ENCODE measurements around the gene PARD3B. TPM values are rescaled to one million over a fixed set of nuclear protein-coding genes. Genes with fewer than 3 reads are reported as not detected.
A peak's percentile ranks its signal among the peaks of the same experiment; 100 is the strongest.

The PARD3B gene
- total RNA-seq, 1 donor from 2014 or later = 29.7 TPM

DNA sequence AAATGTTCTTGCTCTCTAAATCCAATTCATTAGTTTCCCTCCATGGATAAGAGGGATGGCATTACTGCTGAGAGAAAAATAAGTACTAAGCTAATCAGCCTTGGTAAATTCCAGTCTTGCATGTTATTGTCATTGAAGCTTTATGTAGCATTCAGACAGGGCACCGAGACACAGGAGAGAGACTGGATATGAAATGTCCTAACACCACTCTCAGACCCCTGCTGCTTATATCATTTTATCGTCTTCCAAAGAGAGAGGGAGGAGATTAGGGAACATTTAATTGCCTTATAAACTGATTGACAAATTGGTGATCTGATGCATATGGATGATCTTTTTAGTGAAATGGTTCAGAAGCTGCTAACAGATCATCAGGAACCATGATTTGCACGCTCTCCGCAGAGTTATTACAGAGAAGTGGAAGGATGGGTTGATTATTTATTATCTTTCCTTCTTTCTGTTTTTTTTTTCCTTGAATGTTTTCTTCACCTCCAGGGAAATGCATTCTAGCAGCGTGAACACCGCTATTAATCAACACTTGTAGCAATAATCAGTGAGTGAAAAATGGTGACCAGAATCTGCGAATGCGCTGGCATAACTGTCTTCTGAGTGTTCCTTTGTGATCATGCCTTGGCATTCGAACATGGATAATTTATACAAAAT lies 986.3 kb downstream of the PARD3B start:
- Mint-ChIP-seq H3K27ac (no peak overlapping the region), H3K4me3 (ENCODE audit: low read depth) (no peak overlapping the region), H3K27me3 (no peaks in the 10 kb centered on the region), H3K9me3 (ENCODE audit: low read depth) (no peaks in the 10 kb centered on the region), H3K4me1 (ENCODE audit: low read depth) (no peaks in the 10 kb centered on the region), H3K36me3 (ENCODE audit: insufficient read depth) (no peaks in the 10 kb centered on the region)
- DNase-seq (ENCODE audit: low spot score, unreplicated experiment) = no peak
- TF ChIP-seq, protein P1, sequence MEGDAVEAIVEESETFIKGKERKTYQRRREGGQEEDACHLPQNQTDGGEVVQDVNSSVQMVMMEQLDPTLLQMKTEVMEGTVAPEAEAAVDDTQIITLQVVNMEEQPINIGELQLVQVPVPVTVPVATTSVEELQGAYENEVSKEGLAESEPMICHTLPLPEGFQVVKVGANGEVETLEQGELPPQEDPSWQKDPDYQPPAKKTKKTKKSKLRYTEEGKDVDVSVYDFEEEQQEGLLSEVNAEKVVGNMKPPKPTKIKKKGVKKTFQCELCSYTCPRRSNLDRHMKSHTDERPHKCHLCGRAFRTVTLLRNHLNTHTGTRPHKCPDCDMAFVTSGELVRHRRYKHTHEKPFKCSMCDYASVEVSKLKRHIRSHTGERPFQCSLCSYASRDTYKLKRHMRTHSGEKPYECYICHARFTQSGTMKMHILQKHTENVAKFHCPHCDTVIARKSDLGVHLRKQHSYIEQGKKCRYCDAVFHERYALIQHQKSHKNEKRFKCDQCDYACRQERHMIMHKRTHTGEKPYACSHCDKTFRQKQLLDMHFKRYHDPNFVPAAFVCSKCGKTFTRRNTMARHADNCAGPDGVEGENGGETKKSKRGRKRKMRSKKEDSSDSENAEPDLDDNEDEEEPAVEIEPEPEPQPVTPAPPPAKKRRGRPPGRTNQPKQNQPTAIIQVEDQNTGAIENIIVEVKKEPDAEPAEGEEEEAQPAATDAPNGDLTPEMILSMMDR (IDR thresholded peaks at IDR 0.05; ENCODE audit: unreplicated experiment) = no peak

DNA sequence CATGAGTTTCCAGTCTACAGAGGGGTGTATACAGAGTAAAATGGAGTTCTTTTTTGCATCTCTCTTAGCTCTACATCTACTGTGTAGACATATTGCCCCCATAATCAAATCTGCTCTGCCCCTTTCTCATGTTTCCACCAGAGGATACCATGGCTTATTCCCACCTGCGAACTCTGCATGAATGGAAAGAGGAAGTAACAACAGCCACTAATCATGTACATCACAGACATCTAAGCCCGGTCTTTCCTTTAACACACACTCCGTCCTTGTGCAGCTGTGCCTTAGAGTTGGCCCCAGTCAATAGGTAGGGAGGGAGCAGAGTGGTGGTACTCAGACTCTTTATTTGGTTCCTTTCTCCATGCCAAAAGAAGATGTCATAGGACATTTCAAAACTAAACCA lies 989.7 kb downstream of the PARD3B start:
- Mint-ChIP-seq H3K36me3 (ENCODE audit: insufficient read depth) (no peaks in the 10 kb centered on the region), H3K9me3 (ENCODE audit: low read depth) (no peaks in the 10 kb centered on the region), H3K27me3 (no peaks in the 10 kb centered on the region), H3K4me1 (ENCODE audit: low read depth) (no peaks in the 10 kb centered on the region), H3K4me3 (ENCODE audit: low read depth) (no peak overlapping the region), H3K27ac (no peak overlapping the region)
- TF ChIP-seq, protein P1 (IDR thresholded peaks at IDR 0.05; ENCODE audit: unreplicated experiment) = no peak
- DNase-seq (ENCODE audit: low spot score, unreplicated experiment) = no peak

DNA sequence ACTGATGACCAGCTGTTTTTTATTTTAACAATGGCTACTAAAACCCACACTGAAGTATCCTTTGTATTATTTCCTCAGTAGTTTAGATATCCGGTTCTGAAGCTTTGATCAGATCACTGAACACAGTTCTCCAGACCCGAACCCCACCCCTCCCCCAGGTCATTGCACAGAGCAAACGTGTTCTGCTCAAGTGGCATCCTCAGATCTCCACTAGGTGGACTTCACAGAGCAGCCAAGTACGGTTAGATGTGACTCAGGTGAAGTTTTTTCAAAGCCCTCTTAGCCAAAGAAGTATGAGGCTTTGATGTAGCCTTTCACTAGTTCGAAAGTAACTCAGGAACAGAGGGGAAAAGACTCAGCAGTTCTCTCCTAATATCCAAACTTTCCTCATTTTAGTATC lies 994.3 kb downstream of the PARD3B start:
- H3K4me3 Mint-ChIP-seq (ENCODE audit: low read depth) = no peak overlapping the region
- no peaks in the 10 kb centered on the region for H3K27me3 Mint-ChIP-seq
- no peak overlapping the region for H3K27ac Mint-ChIP-seq
- no peaks in the 10 kb centered on the region for H3K9me3 Mint-ChIP-seq (ENCODE audit: low read depth)
- H3K36me3 Mint-ChIP-seq (ENCODE audit: insufficient read depth) = no peaks in the 10 kb centered on the region
- TF ChIP-seq, protein P1 (IDR thresholded peaks at IDR 0.05; ENCODE audit: unreplicated experiment) = peak; percentile 17
- H3K4me1 Mint-ChIP-seq (ENCODE audit: low read depth) = peaks cover 7% of the 10 kb centered on the region
- DNase-seq (ENCODE audit: low spot score, unreplicated experiment) = no peak

DNA sequence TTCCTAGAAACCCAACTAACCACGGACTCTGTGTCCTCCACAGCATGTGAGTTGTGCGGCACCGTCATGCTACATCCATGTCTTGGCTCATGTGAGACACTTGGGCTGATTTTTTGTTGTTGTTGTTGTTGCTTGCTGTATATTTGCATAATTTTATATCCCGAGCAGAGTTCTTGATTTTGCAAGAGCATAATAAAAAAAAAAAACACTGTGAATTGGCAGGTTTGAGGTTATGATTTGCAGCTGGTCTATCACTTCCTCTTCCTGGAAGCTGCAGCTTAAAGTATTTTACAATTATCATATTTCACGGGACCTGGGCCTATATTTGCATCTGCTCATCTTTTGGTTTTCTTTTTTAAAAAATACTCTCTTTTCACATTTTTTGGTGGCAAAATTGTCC lies 994.8 kb downstream of the PARD3B start:
- no peaks in the 10 kb centered on the region for H3K36me3 Mint-ChIP-seq (ENCODE audit: insufficient read depth)
- no peaks in the 10 kb centered on the region for H3K9me3 Mint-ChIP-seq (ENCODE audit: low read depth)
- H3K4me3 Mint-ChIP-seq (ENCODE audit: low read depth) = no peak overlapping the region
- H3K4me1 Mint-ChIP-seq (ENCODE audit: low read depth) = peaks cover 7% of the 10 kb centered on the region
- no peak overlapping the region for H3K27ac Mint-ChIP-seq
- TF ChIP-seq, protein P1 (IDR thresholded peaks at IDR 0.05; ENCODE audit: unreplicated experiment) = no peak
- H3K27me3 Mint-ChIP-seq = no peaks in the 10 kb centered on the region
- DNase-seq (ENCODE audit: low spot score, unreplicated experiment) = no peak

DNA sequence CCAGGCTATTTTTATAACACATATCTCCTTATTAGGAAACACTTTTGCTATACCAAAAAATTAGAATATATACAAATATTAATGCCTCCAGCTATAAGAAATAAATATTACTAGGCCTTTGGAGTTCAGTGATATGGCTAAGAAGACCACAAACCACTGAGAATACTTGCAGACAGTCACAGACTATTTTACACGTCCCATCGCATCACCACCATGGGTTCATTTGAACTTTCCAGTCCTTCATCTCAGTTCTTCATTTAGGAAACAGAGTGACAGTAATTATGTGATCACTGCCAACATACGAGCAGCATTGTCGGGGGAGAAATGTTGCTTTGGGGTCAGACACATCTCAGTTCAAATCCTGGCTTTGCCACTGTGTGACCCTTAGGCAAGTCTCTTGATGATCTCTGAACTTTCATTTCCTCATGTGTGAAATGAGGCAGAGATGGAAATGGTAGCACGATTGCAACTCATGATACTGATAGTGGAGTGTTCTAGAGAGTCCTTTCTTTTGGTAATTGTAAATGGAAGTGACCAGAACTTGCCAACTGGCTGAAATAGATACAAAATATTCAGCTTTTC lies 998.1 kb downstream of the PARD3B start:
- H3K27ac Mint-ChIP-seq = no peak overlapping the region
- TF ChIP-seq, protein P1 (IDR thresholded peaks at IDR 0.05; ENCODE audit: unreplicated experiment) = no peak
- H3K4me3 Mint-ChIP-seq (ENCODE audit: low read depth) = no peak overlapping the region
- no peak for DNase-seq (ENCODE audit: low spot score, unreplicated experiment)
- peaks cover 10% of the 10 kb centered on the region for H3K4me1 Mint-ChIP-seq (ENCODE audit: low read depth)
- H3K36me3 Mint-ChIP-seq (ENCODE audit: insufficient read depth) = no peaks in the 10 kb centered on the region
- H3K27me3 Mint-ChIP-seq = no peaks in the 10 kb centered on the region
- H3K9me3 Mint-ChIP-seq (ENCODE audit: low read depth) = no peaks in the 10 kb centered on the region

Data from progenitor cell of endocrine pancreas (in vitro differentiated cells).